KOPT-K1 (cell line): ENCODE measurements around the gene OPCML.

ENCODE experiments used
- H3K27ac ChIP-seq: fragments of 200-600 bp; sonication (generic); 2 replicates; pipeline ENCODE4 v1.5.1; 2016; ENCODE audit warnings: antibody characterized with exemption, mild to moderate bottlenecking, low read depth, low read length; ENCODE audit not compliant: poor library complexity, severe bottlenecking
- H3K36me3 ChIP-seq: fragments of 200-600 bp; sonication (generic); 2 replicates; pipeline ENCODE4 v1.5.1; 2017; ENCODE audit warnings: antibody characterized with exemption, mild to moderate bottlenecking, low read length, moderate library complexity; ENCODE audit not compliant: insufficient read depth
- H3K9me3 ChIP-seq: fragments of 200-600 bp; sonication (generic); 2 replicates; pipeline ENCODE4 v1.5.1; 2017; ENCODE audit warnings: antibody characterized with exemption, low read length, mild to moderate bottlenecking; ENCODE audit not compliant: insufficient read depth, poor library complexity, severe bottlenecking

OPCML gene

DNA sequence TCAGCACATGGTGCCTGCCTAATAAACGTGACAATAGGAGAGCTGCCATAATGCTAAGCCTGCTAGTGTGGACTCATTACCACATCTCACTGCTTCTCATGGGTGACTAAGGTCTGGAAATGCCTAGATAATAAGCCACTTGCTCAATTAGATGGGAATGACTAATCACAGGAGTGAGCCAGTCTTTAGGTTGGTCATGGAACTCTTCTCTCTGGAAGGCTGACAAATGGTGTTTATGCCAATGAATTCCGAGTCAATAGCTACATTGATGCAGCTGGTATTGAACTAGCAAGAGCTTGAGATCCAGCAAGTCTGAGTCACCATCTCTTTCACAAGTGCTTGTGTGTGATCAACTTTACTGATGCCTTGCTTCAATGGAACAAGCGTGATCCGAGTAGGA is 334.9 kb downstream of the OPCML start:
- Histone ChIP-seq H3K36me3 (no peaks in the 10 kb centered on the region), H3K27ac (no peak overlapping the region), H3K9me3 (no peaks in the 10 kb centered on the region)

DNA sequence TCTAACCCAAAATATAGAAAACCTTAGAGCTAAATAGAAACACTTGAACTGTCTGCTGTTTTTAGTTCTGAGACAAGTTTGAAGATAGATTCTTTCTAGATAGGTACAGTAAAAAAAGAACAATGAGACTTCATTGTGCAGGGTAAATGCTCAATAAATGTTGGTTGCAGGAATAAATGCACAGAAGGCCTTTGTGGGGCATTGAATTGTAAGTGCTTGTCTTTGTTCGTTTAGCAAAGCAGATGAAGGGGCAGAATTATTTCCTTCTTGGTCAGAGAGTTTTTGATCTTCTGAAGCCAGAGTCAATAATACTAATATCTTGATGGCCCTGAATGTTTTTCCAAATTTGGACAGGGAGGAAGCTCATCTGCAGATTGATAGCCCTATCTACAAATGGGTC is 340.4 kb downstream of the OPCML start:
- Histone ChIP-seq H3K36me3 (no peaks in the 10 kb centered on the region), H3K27ac (no peak overlapping the region), H3K9me3 (no peaks in the 10 kb centered on the region)

GRCh38 chr11:133181667-133182066 is 350.6 kb downstream of the OPCML start:
- H3K9me3 ChIP-seq: no peaks in the 10 kb centered on the region
- H3K27ac ChIP-seq: no peak overlapping the region
- H3K36me3 ChIP-seq: no peaks in the 10 kb centered on the region

DNA sequence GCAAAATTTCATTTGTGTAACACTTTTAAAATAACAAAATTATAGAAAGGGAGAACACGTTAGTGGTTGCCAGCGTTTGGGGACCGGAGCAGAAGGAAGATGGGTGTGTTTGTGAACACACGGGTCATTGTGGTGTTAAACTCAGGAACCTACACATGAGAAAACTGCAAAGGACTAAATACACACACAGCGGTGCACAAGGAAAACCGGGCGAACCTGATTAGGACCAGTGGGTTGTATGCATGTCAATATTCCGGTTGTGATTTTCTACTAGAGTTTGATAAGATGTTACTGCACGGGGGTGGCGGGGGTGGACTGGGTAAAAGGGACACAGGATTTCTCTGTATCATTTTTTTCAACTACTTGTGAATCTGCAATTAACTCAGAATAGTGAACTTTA is 351.2 kb downstream of the OPCML start:
- no peaks in the 10 kb centered on the region for H3K9me3 ChIP-seq
- H3K36me3 ChIP-seq: no peaks in the 10 kb centered on the region
- no peak overlapping the region for H3K27ac ChIP-seq

DNA sequence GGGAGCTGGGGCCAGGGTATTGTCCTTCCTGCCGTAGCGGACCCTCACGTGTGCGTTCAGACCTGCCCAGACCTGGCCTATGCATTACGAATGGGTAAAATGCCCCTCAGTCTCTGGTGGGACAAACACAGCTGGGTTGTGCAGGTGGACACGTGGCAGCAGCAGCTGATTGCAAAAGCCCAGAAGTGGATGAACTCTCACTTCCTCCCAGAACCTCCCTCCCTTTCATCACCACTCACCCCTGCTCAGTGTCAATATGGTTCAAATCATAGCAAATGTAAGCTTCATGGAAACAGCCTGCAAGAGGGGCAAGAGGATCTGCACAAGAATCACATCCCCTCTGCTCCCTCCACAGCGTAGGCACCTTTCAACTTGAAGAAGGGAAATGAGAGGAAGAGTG is 352.1 kb downstream of the OPCML start:
- Histone ChIP-seq H3K27ac (no peak overlapping the region), H3K36me3 (no peaks in the 10 kb centered on the region)

DNA sequence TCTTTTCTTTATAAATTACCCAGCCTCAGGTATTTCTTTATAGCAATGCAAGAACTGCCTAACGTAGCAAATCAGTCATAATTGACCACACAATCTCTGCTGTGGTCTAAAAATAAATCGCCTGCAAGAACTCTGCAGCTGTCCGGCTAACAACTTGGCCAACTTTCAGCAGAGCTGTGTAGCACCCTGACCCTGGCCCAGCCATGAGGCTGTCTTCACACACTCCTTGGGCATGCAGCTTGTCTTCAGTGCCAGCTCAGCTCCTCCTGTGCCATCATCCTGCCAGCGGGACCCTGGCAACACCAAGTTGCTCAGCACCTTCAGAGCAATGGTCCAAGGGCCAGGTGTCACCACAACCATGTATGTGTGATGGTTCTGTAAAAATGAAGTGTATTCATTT is 355.6 kb downstream of the OPCML start:
- no peaks in the 10 kb centered on the region for H3K36me3 ChIP-seq
- no peaks in the 10 kb centered on the region for H3K9me3 ChIP-seq
- no peak overlapping the region for H3K27ac ChIP-seq

More for the DNA sequence above, 352.1 kb downstream of the OPCML start:
- no peaks in the 10 kb centered on the region for H3K9me3 ChIP-seq

GRCh38 chr11:133175103-133175502 is 357.2 kb downstream of the OPCML start:
- H3K36me3 ChIP-seq: no peaks in the 10 kb centered on the region
- H3K27ac ChIP-seq: no peak overlapping the region
- H3K9me3 ChIP-seq: no peaks in the 10 kb centered on the region

DNA sequence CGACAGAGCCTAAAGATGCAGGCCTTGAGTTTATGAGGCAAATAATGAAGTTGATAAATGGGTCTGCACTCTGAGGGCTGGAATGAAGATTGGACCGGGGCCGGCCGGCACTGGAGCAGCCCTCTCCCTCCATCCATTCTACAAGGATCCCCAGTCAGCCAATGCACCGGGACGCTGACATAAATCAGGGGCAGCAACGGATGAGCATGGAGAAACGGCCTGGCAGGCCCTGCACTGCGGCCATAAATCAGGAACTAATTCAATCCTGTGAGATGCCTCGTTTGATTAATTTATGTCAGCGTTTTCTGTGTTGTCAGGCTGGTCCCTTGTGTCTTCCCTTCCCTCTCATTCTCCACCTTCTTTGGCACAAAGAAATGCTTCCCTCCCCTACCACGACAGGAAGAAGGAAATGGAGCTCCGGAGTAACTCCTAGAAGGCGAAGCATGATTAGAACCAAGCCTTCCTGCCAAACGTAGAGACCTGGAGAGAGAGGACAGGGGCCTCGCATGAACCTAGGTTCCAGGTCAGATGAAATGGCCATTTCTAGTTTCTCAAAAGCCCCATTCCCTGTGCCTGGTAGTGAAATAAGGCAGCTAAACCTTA is 358.4 kb downstream of the OPCML start:
- Histone ChIP-seq H3K27ac (no peak overlapping the region), H3K36me3 (no peaks in the 10 kb centered on the region), H3K9me3 (no peaks in the 10 kb centered on the region)

- no peak overlapping the region for H3K27ac ChIP-seq
- no peaks in the 10 kb centered on the region for H3K36me3 ChIP-seq
- H3K9me3 ChIP-seq: no peaks in the 10 kb centered on the region
Measured at GRCh38 chr11:133172349-133172748, 360.0 kb downstream of the OPCML start.

DNA sequence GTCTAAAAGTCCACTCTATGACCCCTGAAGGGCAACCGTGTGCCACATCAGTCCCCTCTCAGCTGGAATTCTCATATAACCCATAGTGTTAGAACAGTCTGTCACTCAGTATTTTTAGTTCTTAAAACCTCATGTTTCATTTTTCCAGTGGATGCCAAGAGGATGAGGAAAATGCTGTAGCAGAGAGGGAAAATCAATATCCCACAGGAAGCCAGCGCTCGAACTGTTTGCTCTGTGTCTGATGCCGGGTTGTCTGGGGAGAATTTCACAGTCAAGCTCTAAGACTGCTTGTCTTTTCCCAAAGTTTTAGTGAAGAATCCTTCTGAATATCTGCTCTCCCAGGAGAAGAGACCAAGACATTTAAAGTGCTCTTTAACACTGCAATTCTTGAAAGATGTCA is 360.9 kb downstream of the OPCML start:
- Histone ChIP-seq H3K36me3 (no peaks in the 10 kb centered on the region), H3K27ac (no peak overlapping the region), H3K9me3 (no peaks in the 10 kb centered on the region)

- Histone ChIP-seq H3K9me3 (no peaks in the 10 kb centered on the region), H3K27ac (no peak overlapping the region), H3K36me3 (no peaks in the 10 kb centered on the region)
Measured at GRCh38 chr11:133168016-133168415, 364.3 kb downstream of the OPCML start.

- no peak overlapping the region for H3K27ac ChIP-seq
- no peaks in the 10 kb centered on the region for H3K36me3 ChIP-seq
- H3K9me3 ChIP-seq: no peaks in the 10 kb centered on the region
Measured at GRCh38 chr11:133166662-133167061, 365.6 kb downstream of the OPCML start.

GRCh38 chr11:133164986-133165385 is 367.3 kb downstream of the OPCML start:
- Histone ChIP-seq H3K9me3 (no peaks in the 10 kb centered on the region), H3K27ac (no peak overlapping the region), H3K36me3 (no peaks in the 10 kb centered on the region)

DNA sequence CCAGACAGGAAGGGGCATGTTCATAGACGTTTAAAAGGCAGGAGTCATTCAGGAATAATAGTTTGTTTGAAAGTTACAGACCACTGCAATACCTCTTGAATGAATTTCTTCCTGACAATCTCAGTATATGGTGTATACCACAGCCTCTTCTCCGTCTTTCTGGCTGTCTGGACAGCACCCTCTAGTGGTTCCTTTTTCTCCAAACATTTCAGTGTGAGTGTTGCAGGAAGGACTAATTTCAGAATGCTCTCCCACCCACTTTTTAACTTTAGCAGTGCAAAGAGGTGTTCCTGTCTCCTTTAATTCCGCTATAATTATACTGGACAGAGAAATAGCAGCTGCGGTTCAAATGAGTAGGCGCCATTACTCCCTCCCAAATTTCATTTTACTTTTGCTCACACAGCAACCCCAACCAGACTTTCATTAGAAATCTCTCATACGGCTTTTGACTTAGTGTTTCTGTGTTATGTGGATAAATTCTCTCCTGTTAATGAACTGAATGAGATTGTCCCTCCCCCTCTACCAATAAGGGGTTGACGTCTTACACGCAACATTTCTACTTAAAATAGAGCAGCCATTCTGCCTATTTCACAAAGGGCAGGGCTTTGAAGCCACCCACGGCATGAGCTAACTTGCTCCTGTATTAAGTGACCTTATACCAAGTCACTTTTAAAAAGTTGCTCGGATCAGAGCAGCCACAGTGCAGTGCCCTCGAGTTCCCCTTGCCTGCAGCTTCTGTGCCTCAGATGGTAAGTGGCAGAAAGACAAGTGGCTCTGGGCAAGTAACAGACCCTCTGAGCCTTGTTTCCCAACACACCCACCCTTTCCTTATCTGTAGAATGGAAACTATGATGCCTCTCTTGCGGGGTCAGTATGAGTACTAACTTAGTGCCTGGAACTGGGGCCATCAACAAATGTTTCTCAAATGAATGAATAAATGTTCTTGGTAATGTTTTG is 368.6 kb downstream of the OPCML start:
- no peak overlapping the region for H3K27ac ChIP-seq
- H3K36me3 ChIP-seq: no peaks in the 10 kb centered on the region
- H3K9me3 ChIP-seq: no peaks in the 10 kb centered on the region

GRCh38 chr11:133162227-133162626 is 370.1 kb downstream of the OPCML start:
- Histone ChIP-seq H3K36me3 (no peaks in the 10 kb centered on the region), H3K27ac (no peak overlapping the region), H3K9me3 (no peaks in the 10 kb centered on the region)

DNA sequence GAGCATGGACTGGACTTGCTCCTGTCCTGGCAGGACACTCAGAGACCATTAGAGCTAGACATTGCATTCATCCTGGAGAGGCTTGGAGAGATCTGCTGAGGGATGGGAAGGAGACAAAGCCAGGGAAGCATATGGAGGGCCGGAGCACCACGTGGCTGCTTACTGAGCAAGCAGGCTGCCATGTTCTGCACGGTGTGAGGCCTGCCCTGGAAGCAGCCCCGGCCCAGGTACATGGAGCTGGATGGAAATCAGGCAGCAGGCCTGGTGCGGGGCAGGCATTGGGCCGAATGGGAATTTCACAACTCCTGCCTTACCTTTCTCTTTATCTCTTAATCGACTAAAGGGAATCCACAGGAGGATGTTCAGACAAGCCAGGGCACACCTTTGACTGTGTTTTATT is 371.5 kb downstream of the OPCML start:
- Histone ChIP-seq H3K36me3 (no peaks in the 10 kb centered on the region), H3K9me3 (no peaks in the 10 kb centered on the region), H3K27ac (no peak overlapping the region)
